SK-N-SH treated with all-trans-retinoic acid at 6 μM for 48 hours (cell line): Measurements from ENCODE around the gene STX1B.

Experiments used
- BACH2 ChIP-seq: fragments of 250-450 bp; sonication (Bioruptor Pico); IDR thresholded peaks from 2 replicates; pipeline ENCODE4 v1.9.0; 2021; ENCODE audit warnings: mild to moderate bottlenecking, borderline replicate concordance
- ESRRG ChIP-seq: fragments of 250-450 bp; sonication (Bioruptor Pico); IDR thresholded peaks from 2 replicates; pipeline ENCODE4 v1.6.1; 2021; ENCODE audit warnings: mild to moderate bottlenecking
- ISL1 ChIP-seq: fragments of 250-450 bp; sonication (Bioruptor Pico); IDR thresholded peaks from 2 replicates; pipeline ENCODE4 v2.1.2; 2022; ENCODE audit warnings: mild to moderate bottlenecking, moderate library complexity
- RARB ChIP-seq: fragments of 250-450 bp; sonication (Bioruptor Pico); IDR thresholded peaks from 2 replicates; pipeline ENCODE4 v1.8.0; 2021; ENCODE audit warnings: mild to moderate bottlenecking, moderate library complexity
- TCF4 ChIP-seq: fragments of 250-450 bp; sonication (Bioruptor Pico); IDR thresholded peaks from 2 replicates; pipeline ENCODE4 v1.8.0; 2021; ENCODE audit warnings: mild to moderate bottlenecking, moderate library complexity, borderline replicate concordance
- ZC3H10 ChIP-seq: fragments of 250-450 bp; sonication (Bioruptor Pico); IDR thresholded peaks from 2 replicates; pipeline ENCODE4 v1.5.1; 2021; ENCODE audit warnings: mild to moderate bottlenecking, moderate library complexity
- ZFP3 ChIP-seq: fragments of 250-450 bp; sonication (Bioruptor Pico); IDR thresholded peaks from 2 replicates; pipeline ENCODE4 v1.5.0; 2020; ENCODE audit warnings: mild to moderate bottlenecking, moderate library complexity
- ZFP30 ChIP-seq: fragments of 450-650 bp; formaldehyde crosslinking; IDR thresholded peaks from 2 replicates; pipeline ENCODE4 v1.5.0; 2022; ENCODE audit warnings: mild to moderate bottlenecking, moderate library complexity
- ZNF70 ChIP-seq: fragments of 450-650 bp; formaldehyde crosslinking; IDR thresholded peaks from 2 replicates; pipeline ENCODE4 v1.5.0; 2020; ENCODE audit warnings: mild to moderate bottlenecking, moderate library complexity
- ZNF8 ChIP-seq: fragments of 450-650 bp; formaldehyde crosslinking; IDR thresholded peaks from 2 replicates; pipeline ENCODE4 v1.5.0; 2020; ENCODE audit warnings: mild to moderate bottlenecking, moderate library complexity
- TF ChIP-seq, protein P1 (sequence below): fragments of 250-450 bp; sonication (Bioruptor Pico); IDR thresholded peaks from 2 replicates; pipeline ENCODE4 v1.8.0; 2020; ENCODE audit warnings: mild to moderate bottlenecking, moderate library complexity, borderline replicate concordance
- TF ChIP-seq, protein P2 (sequence below): fragments of 250-450 bp; sonication (Bioruptor Pico); IDR thresholded peaks from 2 replicates; pipeline ENCODE4 v1.5.1; 2020; ENCODE audit warnings: low read depth, mild to moderate bottlenecking, moderate library complexity
- TF ChIP-seq, protein P3 (sequence below): fragments of 250-450 bp; sonication (Bioruptor Pico); IDR thresholded peaks from 2 replicates; pipeline ENCODE4 v1.5.1; 2021; ENCODE audit warnings: mild to moderate bottlenecking, moderate library complexity

DNA sequence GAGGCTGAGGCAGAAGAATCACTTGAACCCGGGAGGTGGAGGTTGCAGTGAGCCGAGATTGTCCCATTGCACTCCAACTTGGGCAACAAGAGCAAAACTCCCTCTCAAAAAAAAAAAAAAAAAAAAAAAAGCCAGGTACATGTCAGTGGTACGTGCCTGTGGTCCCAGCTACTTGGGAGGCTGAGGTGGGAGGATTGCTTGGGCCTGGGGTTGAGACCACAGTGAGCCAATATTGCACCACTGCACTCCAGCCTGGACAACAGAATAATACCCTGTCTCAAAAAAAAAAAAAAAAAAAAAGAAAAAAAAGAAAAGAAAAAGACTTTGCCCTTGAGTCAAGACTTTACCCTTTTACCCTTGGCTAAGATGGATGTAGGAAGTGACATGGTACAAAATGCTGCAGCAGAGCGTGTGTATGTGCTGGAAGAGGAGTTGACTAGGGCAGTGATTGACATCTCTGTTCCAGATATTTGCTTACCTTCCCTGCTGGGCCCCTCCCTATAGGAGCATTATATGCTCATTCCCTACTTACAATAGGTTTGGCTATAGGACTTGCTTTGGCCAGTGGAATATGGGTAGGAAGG is 33.6 kb upstream of the STX1B start:
- TF ChIP-seq, protein P1, sequence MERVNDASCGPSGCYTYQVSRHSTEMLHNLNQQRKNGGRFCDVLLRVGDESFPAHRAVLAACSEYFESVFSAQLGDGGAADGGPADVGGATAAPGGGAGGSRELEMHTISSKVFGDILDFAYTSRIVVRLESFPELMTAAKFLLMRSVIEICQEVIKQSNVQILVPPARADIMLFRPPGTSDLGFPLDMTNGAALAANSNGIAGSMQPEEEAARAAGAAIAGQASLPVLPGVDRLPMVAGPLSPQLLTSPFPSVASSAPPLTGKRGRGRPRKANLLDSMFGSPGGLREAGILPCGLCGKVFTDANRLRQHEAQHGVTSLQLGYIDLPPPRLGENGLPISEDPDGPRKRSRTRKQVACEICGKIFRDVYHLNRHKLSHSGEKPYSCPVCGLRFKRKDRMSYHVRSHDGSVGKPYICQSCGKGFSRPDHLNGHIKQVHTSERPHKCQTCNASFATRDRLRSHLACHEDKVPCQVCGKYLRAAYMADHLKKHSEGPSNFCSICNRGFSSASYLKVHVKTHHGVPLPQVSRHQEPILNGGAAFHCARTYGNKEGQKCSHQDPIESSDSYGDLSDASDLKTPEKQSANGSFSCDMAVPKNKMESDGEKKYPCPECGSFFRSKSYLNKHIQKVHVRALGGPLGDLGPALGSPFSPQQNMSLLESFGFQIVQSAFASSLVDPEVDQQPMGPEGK: no peak
- TF ChIP-seq, protein P2, sequence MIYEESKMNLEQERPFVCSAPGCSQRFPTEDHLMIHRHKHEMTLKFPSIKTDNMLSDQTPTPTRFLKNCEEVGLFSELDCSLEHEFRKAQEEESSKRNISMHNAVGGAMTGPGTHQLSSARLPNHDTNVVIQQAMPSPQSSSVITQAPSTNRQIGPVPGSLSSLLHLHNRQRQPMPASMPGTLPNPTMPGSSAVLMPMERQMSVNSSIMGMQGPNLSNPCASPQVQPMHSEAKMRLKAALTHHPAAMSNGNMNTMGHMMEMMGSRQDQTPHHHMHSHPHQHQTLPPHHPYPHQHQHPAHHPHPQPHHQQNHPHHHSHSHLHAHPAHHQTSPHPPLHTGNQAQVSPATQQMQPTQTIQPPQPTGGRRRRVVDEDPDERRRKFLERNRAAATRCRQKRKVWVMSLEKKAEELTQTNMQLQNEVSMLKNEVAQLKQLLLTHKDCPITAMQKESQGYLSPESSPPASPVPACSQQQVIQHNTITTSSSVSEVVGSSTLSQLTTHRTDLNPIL (CRISPR knock-in tag): no peak
- TF ChIP-seq ISL1 (CRISPR knock-in tag) (no peak), ZFP30 (CRISPR knock-in tag) (no peak), RARB (CRISPR knock-in tag) (no peak), ESRRG (no peak), BACH2 (CRISPR knock-in tag) (no peak), ZNF8 (CRISPR knock-in tag) (no peak), TCF4 (CRISPR knock-in tag) (no peak), ZC3H10 (CRISPR knock-in tag) (no peak), ZFP3 (CRISPR knock-in tag) (no peak), ZNF70 (CRISPR knock-in tag) (no peak)
- TF ChIP-seq, protein P3, sequence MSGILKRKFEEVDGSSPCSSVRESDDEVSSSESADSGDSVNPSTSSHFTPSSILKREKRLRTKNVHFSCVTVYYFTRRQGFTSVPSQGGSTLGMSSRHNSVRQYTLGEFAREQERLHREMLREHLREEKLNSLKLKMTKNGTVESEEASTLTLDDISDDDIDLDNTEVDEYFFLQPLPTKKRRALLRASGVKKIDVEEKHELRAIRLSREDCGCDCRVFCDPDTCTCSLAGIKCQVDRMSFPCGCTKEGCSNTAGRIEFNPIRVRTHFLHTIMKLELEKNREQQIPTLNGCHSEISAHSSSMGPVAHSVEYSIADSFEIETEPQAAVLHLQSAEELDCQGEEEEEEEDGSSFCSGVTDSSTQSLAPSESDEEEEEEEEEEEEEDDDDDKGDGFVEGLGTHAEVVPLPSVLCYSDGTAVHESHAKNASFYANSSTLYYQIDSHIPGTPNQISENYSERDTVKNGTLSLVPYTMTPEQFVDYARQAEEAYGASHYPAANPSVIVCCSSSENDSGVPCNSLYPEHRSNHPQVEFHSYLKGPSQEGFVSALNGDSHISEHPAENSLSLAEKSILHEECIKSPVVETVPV (CRISPR knock-in tag): no peak
